Right ventricle myocardium superior (tissue), 1 donor: ENCODE data around the gene DSTYK. TPM values are rescaled to one million over a fixed set of nuclear protein-coding genes. Genes with fewer than 3 reads are reported as not detected.

Experiments used
- ATAC-seq: fragments of 200-7000 bp; cut with Tn5 transposase; one replicate; pipeline ENCODE4 v1.9.1; 2020; ENCODE audit warnings: mild to moderate bottlenecking; ENCODE audit not compliant: poor library complexity
- DNase-seq: peaks from one replicate; pipeline ENCODE4 v3.0.0-alpha.2; 2020
- intact Hi-C: fragments of 100-400 bp; cut with DNase I; formaldehyde crosslinking; loops from one replicate; pipeline ENCODE4 v1.11.2; 2022
- total RNA-seq: library from RNA; stranded (reverse); fragmentation: NEBNext Ultra II Directional; extraction: Animal tissue kit (Norgen Biotek cat#: 25700); gene quantifications from one replicate; pipeline ENCODE4 v1.2.1, GENCODE V29; 2021
- donor health status: DM: no; HTN: yes; CAD: no; lungs with severe emphysema.

DSTYK gene
- total RNA-seq, 1 donor from 2014 or later, result 5.3 TPM

GRCh38 chr1:205109711-205110110, 101.8 kb downstream of the DSTYK start:
- intact Hi-C loops, result no loop called here
- ATAC-seq, result no peak
- no peak for DNase-seq

GRCh38 chr1:205109269-205109668, 102.2 kb downstream of the DSTYK start:
- DNase-seq (no peak), ATAC-seq (no peak)
- intact Hi-C loops, result no loop called here

GRCh38 chr1:205108464-205108863, 103.0 kb downstream of the DSTYK start:
- intact Hi-C loops, result no loop called here
- no peak for ATAC-seq
- DNase-seq, result no peak

- intact Hi-C loops, result no loop called here
- DNase-seq (no peak), ATAC-seq (no peak)
Observed at GRCh38 chr1:205107327-205107726, 104.2 kb downstream of the DSTYK start.

GRCh38 chr1:205102404-205102803, 109.1 kb downstream of the DSTYK start:
- DNase-seq, result no peak
- ATAC-seq, result no peak
- intact Hi-C loops, result no loop called here

- intact Hi-C loops, result no loop called here
- no peak for ATAC-seq
- DNase-seq, result no peak
Observed at GRCh38 chr1:205098242-205098641, 113.3 kb downstream of the DSTYK start.

GRCh38 chr1:205095422-205095821, 116.1 kb downstream of the DSTYK start:
- intact Hi-C loops, result no loop called here
- no peak for DNase-seq
- ATAC-seq, result no peak

Other genes starting within 250 kb of the DSTYK start
- 0.38 TPM for gene CNTN2, start 168.5 kb downstream of the DSTYK start, total RNA-seq
- 2.7 TPM for gene TMEM81, start 127.2 kb downstream of the DSTYK start, total RNA-seq
- 9.3 TPM for gene RBBP5, start 89.7 kb downstream of the DSTYK start, total RNA-seq
- gene TMCC2, start 16.2 kb upstream of the DSTYK start, total RNA-seq, result 1.3 TPM
- gene NUAK2, start 110.0 kb upstream of the DSTYK start, total RNA-seq, result 1.2 TPM
- gene KLHDC8A, start 145.2 kb upstream of the DSTYK start, total RNA-seq, result 0.24 TPM
- gene LEMD1, start 210.4 kb upstream of the DSTYK start, total RNA-seq, result not detected
- gene BLACAT1, start 244.3 kb upstream of the DSTYK start, total RNA-seq, result not detected